ENCODE results near the gene A4GALT.

The A4GALT gene

GRCh38 chr22:42702675-42703074 is 18.0 kb downstream of the A4GALT start:
- no peak for DNase-seq (ENCODE audit: low read depth, low spot score)

- DNase-seq (ENCODE audit: low read depth, low spot score): no peak
Measured at GRCh38 chr22:42701694-42702093, 19.0 kb downstream of the A4GALT start.

GRCh38 chr22:42700901-42701300 is 19.8 kb downstream of the A4GALT start:
- no peak for DNase-seq (ENCODE audit: low read depth, low spot score)

DNA sequence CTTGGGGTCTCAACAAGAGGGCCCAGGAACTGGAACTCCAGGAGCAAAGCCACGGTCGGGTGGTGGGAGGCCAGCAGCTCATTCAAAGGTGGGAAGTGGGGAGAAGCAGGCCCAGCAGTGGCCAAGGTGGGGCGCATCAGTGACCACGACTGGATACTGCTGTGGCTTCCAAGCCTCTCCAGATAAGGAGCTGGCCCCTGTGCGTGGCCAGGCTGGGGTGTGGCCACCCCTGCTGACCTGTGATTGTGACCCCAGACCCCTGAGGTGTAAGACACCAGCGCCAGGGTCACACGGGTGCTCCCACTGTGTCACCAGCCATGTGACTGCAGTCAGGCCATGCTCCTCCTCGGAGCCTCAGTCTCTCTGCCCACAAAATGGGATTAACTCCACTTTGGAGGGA is 20.3 kb downstream of the A4GALT start:
- no peak for DNase-seq (ENCODE audit: low read depth, low spot score)

GRCh38 chr22:42699976-42700352 is 20.7 kb downstream of the A4GALT start:
- DNase-seq (ENCODE audit: low read depth, low spot score): no peak

- no peak for DNase-seq (ENCODE audit: low read depth, low spot score)
Measured at GRCh38 chr22:42699281-42699975, 21.2 kb downstream of the A4GALT start.

DNA sequence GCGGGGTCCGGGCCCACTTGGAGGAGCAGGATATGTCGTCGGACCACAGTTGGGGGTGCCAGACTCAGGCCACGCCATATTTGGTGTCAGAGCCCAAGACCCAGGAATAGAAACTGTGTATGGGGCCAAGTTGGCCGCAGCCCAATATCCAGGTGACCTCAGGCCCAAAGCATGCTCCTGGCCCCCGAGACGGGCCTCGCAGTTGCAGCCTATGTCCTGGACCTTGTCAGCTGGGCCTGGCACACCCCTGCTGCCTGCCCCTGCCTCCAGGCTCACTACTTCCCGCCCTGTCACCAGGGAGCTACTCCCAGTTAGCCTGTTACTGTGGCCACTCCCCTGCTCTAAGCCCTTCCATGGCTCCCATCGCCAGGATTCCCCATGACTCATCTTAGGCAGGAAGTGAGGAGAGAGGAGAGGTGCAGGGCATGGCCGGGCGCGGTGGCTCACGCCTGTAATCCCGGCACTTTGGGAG is 23.1 kb downstream of the A4GALT start:
- DNase-seq (ENCODE audit: low read depth, low spot score): peak; percentile 78

- DNase-seq (ENCODE audit: low read depth, low spot score): no peak
Measured at GRCh38 chr22:42696331-42696967, 24.2 kb downstream of the A4GALT start.

GRCh38 chr22:42695294-42695693 is 25.4 kb downstream of the A4GALT start:
- DNase-seq (ENCODE audit: low read depth, low spot score): no peak

DNA sequence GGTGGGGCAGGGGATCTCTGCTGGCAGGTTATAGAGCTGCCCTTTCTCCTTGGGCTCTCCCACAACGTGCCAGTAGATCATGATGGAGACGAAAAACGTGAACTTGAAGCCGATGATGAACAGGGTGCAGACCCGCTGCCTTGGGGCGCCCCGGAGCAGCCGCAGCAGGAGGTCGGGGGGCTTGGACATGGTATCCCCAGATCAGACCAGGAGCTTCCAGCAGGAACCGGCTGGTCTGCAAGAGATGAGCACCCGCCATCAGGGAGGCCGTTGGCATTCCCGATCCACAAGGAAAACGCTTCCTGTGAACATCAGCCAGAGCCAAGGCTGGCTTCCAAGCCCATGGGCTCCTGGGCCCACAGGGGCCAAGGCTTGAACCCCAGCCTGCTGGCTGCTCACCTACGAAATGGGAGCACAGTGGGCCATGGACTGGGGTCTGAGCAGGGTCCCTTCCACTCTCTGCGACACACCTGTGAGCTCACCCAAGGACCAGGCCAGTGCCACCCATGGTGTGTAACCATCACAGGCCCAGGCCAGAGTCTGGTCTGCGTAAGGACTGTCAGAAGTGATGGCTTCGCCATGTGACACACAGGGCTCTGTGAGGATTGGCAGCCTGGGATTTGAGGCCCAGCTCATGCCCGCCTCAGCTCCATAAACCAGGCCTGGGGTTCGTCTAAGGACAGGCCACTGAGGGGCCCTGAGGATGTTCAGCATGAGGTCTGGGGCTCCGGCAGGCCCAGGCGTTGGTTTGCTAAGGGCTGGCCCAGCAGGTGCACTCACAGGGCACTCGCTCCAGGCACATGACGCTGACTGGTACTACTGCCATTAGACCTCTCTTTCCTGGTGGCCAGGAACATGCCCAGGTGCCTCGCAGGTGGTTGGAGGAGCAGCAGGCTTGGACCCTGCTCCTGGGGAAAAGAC is 26.6 kb downstream of the A4GALT start:
- no peak for DNase-seq (ENCODE audit: low read depth, low spot score)

- DNase-seq (ENCODE audit: low read depth, low spot score): no peak
Measured at GRCh38 chr22:42693055-42693762, 27.5 kb downstream of the A4GALT start.

DNA sequence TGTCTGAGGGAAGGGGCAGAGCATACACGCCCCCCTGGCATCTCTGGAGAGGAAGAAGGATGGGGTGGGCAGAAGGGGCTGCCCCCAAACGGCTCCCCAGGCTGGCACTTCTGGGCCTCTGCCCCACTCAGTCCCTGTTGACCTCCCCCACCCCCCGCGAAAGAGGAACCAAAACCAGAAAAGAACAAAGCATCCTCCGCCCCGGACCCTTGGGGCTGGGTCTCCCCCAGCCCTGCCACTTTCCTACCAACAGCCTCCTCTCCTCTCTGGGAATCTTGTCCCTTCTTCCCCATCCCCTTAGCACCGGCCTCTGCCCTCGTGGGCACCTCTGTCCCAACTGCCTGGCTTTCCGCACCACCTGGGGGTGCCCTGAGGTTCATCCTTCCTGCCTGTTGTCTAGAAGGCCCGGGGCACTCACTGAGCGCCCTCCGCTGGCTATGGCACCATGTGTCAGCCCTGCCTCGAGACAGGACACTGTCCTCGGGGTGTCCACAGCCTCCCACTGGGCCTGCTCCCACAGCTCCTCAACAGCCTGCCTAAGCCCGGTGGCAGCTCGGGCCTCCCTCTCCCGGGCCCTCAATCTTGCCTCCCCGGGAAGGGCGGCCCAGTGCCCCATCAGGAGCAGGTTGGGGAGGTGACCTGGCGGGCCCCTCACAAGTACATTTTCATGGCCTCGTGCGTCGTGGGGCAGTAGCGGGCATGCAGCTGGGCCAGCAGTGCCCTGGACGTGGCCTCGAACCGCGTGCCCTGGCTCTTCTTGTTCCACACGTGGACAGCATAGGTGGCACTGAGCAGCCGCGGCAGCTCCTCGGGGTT is 28.2 kb downstream of the A4GALT start:
- no peak for DNase-seq (ENCODE audit: low read depth, low spot score)

- DNase-seq (ENCODE audit: low read depth, low spot score): no peak
Measured at GRCh38 chr22:42691440-42691839, 29.2 kb downstream of the A4GALT start.

DNA sequence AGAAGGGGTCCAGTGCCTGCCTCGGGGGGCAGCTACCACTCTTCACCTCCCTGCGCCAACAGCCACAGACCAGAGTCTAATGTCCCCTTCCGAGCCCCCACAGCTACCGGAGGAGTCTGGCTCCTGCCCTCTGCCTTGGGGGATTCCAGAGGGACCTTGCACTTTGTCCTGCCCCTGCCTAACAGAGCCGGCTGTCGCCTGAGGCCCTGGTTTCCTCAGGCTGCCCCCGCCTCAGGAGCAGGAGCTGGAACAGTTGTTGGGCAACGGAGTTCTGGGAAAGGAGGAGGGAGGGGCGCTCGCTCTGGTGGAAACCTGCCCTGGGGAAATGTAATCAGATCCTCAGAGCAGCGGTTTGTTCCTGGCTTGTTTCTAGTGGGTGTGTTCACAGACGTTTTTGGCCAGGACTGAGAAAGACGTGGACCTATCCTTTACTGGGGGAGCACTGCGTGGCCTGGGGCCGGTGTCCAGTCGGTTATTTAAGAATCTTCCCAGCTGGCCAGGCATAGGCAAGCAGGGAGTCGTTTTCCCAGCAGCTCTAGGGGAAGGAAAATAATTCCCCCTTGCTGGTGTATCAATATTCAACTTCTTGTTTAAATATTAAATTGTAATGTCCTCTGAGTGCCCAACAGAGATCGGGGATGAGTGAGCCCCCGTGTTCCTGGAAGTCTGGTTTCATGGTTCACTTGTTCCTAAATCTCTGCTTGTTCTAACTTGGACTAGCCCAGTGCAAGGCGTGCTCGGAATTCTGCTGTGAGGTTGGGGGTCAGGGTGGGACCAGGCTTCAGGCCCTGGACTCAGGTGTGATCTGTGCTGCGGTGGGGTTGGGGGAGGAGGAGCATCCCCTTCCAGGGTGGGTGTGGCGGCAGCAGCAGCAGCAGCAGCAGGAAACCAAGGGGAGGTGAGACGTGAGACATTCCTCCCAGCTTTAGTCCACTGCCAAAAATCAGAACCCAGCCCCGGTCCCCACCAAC is 32.1 kb downstream of the A4GALT start:
- DNase-seq (ENCODE audit: low read depth, low spot score): peak; percentile 90

DNA sequence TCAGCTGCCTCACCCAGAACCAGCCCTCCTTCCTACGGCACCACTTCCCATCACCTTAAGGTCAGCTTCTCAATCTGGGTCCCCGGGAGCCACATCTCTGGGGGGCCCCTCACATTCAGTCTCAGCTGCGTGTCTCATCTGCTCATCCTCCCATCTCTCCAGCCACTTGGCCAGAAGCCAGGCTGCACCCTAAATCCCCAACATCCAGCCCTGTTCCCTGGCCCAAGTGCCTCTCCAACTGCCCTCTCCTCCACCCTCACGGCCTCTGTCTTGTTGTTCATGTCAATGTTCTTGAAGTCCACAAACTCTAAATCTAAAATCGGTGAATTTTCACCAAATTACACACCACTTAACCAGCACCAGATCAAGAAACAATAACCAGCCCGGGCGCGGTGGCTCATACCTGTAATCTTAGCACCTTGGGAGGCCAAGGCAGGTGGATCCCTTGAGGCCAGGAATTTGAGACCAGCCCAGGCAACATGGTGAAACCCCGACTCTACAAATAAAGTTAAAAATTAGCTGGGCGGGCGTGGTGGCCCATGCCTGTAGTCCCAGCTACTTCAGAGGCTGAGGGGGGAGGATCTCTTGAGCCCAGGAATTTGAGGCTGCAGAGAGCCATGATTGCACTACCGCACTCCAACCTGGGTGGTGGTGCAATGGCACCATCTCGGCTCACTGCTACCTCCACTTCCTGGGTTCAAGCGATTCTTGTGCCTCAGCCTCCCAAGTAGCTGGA is 33.7 kb downstream of the A4GALT start:
- no peak for DNase-seq (ENCODE audit: low read depth, low spot score)

DNA sequence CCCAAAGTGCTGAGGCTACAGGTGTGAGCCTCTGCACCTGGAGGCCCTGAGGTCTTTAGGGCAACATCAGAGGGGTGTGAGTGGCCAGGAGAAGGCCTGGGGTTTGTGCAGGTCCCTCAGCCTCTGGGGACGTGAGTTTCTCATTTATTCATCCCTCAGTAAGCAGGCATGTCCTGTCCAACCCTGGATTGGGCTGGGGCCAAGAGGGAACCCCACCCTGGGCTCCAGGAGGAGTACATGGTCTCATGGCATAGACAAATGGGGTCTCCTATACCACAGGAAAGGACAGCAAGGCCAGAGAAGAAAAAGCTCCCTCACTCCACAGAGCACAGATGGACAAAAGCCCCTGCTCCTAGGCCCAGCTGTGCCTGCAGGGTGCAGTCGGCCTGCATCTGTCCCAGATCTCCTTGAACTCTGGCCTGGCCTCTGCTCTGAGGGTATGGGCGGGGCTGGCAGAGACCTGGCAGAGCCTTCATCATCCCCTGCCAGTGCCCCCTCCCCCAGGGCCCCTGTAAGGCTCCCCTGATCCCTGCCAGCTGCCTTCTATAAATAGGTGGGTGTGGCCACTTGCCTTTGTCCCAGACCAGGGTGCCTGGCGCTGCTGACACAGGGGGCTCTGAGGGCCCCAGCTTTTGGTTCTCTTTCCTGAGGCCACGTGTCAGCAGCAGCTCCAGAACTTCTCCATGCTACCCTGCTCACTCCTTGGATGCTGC is 34.6 kb downstream of the A4GALT start:
- no peak for DNase-seq (ENCODE audit: low read depth, low spot score)

- DNase-seq (ENCODE audit: low read depth, low spot score): no peak
Measured at GRCh38 chr22:42684462-42685195, 36.0 kb downstream of the A4GALT start.
